ENCODE results near the gene PIP5K1B.

Gene PIP5K1B

GRCh38 chr9:68781928-68782327 lies 76.9 kb downstream of the PIP5K1B start:
- H3K79me2 ChIP-seq (ENCODE audit: insufficient read depth, low read length) = peaks cover 12% of the 10 kb centered on the region; the same call in 1 of the 2 replicates

GRCh38 chr9:68782546-68782945 lies 77.5 kb downstream of the PIP5K1B start:
- Histone ChIP-seq H3F3A (ENCODE audit: insufficient read depth, low read length) (no peaks in the 10 kb centered on the region), H3K27me3 (ENCODE audit: insufficient read depth, low read length) (no peaks in the 10 kb centered on the region), H3K4me3 (ENCODE audit: low read depth, low read length, poor library complexity, severe bottlenecking) (peak overlapping the region; percentile 34), H3K9me2 (ENCODE audit: low read depth, low read length) (no peaks in the 10 kb centered on the region), H2AFZ (ENCODE audit: low read length) (no peak overlapping the region), H3K9ac (ENCODE audit: low read length) (no peak overlapping the region; the same call in 1 of the 2 replicates), H3K36me3 (ENCODE audit: insufficient read depth, low read length) (0 out of 2 replicates have a peak, but pooled peaks cover 3% of the 10 kb centered on the region), H3K4me1 (ENCODE audit: insufficient read depth, low read length, severe bottlenecking) (peaks cover 42% of the 10 kb centered on the region), H4K20me1 (ENCODE audit: insufficient read depth, low read length) (no peaks in the 10 kb centered on the region), H3K4me2 (ENCODE audit: low read length) (peak overlapping the region; percentile 54), H3K27ac (ENCODE audit: low read depth, low read length, poor library complexity, severe bottlenecking) (no peak overlapping the region), H3K79me2 (ENCODE audit: insufficient read depth, low read length) (peaks cover 12% of the 10 kb centered on the region; the same call in 1 of the 2 replicates), H3K9me3 (ENCODE audit: low read length) (no peaks in the 10 kb centered on the region)
- TF ChIP-seq CTCF (IDR thresholded peaks at IDR 0.05; ENCODE audit: low read length) = no peak
- no peak for TF ChIP-seq EZH2 (IDR thresholded peaks at IDR 0.05; ENCODE audit: borderline replicate concordance, low read length)

More at GRCh38 chr9:68781928-68782327, 76.9 kb downstream of the PIP5K1B start:
- Histone ChIP-seq H3K9ac (ENCODE audit: low read length) (no peak overlapping the region; the same call in 1 of the 2 replicates), H3K9me3 (ENCODE audit: low read length) (no peaks in the 10 kb centered on the region), H3K4me3 (ENCODE audit: low read depth, low read length, poor library complexity, severe bottlenecking) (peak overlapping the region; percentile 34), H3K4me1 (ENCODE audit: insufficient read depth, low read length, severe bottlenecking) (peaks cover 42% of the 10 kb centered on the region), H3K27ac (ENCODE audit: low read depth, low read length, poor library complexity, severe bottlenecking) (no peak overlapping the region), H2AFZ (ENCODE audit: low read length) (no peak overlapping the region), H3K9me2 (ENCODE audit: low read depth, low read length) (no peaks in the 10 kb centered on the region), H3K4me2 (ENCODE audit: low read length) (peak overlapping the region; percentile 54), H3K27me3 (ENCODE audit: insufficient read depth, low read length) (no peaks in the 10 kb centered on the region), H3K36me3 (ENCODE audit: insufficient read depth, low read length) (0 out of 2 replicates have a peak, but pooled peaks cover 3% of the 10 kb centered on the region), H3F3A (ENCODE audit: insufficient read depth, low read length) (no peaks in the 10 kb centered on the region), H4K20me1 (ENCODE audit: insufficient read depth, low read length) (no peaks in the 10 kb centered on the region)
- TF ChIP-seq EZH2 (IDR thresholded peaks at IDR 0.05; ENCODE audit: borderline replicate concordance, low read length) (no peak), CTCF (IDR thresholded peaks at IDR 0.05; ENCODE audit: low read length) (no peak)

GRCh38 chr9:68785965-68786364 lies 80.9 kb downstream of the PIP5K1B start:
- no peaks in the 10 kb centered on the region for H3K27me3 ChIP-seq (ENCODE audit: insufficient read depth, low read length)
- no peak overlapping the region for H2AFZ ChIP-seq (ENCODE audit: low read length)
- no peak for TF ChIP-seq EZH2 (IDR thresholded peaks at IDR 0.05; ENCODE audit: borderline replicate concordance, low read length)
- no peak for TF ChIP-seq CTCF (IDR thresholded peaks at IDR 0.05; ENCODE audit: low read length)

More at GRCh38 chr9:68785965-68786364, 80.9 kb downstream of the PIP5K1B start:
- H3K36me3 ChIP-seq (ENCODE audit: insufficient read depth, low read length) = 0 out of 2 replicates have a peak, but pooled peaks cover 3% of the 10 kb centered on the region
- H3K4me3 ChIP-seq (ENCODE audit: low read depth, low read length, poor library complexity, severe bottlenecking) = no peak overlapping the region
- H4K20me1 ChIP-seq (ENCODE audit: insufficient read depth, low read length) = no peaks in the 10 kb centered on the region
- H3K9me2 ChIP-seq (ENCODE audit: low read depth, low read length) = no peaks in the 10 kb centered on the region
- H3K27ac ChIP-seq (ENCODE audit: low read depth, low read length, poor library complexity, severe bottlenecking) = no peak overlapping the region
- no peak overlapping the region for H3K9ac ChIP-seq (ENCODE audit: low read length)
- no peaks in the 10 kb centered on the region for H3K9me3 ChIP-seq (ENCODE audit: low read length)
- H3F3A ChIP-seq (ENCODE audit: insufficient read depth, low read length) = no peaks in the 10 kb centered on the region
- no peak overlapping the region for H3K4me2 ChIP-seq (ENCODE audit: low read length)
- H3K79me2 ChIP-seq (ENCODE audit: insufficient read depth, low read length) = peaks cover 5% of the 10 kb centered on the region; the same call in 1 of the 2 replicates
- H3K4me1 ChIP-seq (ENCODE audit: insufficient read depth, low read length, severe bottlenecking) = peaks cover 29% of the 10 kb centered on the region
